Measurements from ENCODE around the gene ATG5. TPM values are rescaled to one million over a fixed set of nuclear protein-coding genes. Genes with fewer than 3 reads are reported as not detected.

ATG5 gene
- total and polyA plus RNA-seq, 9 of the 15 experiments (the other 6 are each of a cell fraction or from before 2014, with no cell fraction given): 29.0 to 80.0 (median 53.2) TPM

DNA sequence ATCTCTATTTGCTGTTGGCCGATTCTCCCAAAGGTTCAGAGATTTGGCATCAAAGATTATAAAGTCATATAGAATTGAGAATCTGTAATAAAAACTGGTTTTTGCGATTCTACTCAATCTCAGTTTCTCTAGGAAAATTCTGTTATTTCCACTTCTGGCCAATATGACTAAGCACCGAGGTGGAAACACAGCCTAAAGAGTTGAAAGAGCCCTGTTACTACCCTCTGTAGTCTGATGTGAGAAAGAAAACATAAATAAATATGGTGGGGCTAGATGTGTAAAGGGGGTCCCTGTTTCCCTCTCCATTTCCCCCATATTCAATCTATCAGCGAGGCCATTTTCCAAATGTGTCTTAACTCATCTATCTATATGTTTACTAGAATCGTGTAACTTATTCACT is 156.0 kb downstream of the ATG5 start:
- WGBS (ENCODE audit: insufficient coverage, low coverage, missing lambda C conversion rate): 6% methylated on average over 5 of the region's 5 CpGs
- no peak for ATAC-seq

More for the DNA sequence above, 156.0 kb downstream of the ATG5 start:
- Histone ChIP-seq H3K27me3 (ENCODE audit: control insufficient read depth in 2 of 2, insufficient read depth in 2 of 2, low read length in 2 of 2) (peaks cover 0 to 4% of the 10 kb centered on the region in 2 experiments; a peak in 2 of 5 replicates), H3K4me3 (no peak overlapping the region), H3K9me3 (replicated peaks; ENCODE audit: control insufficient read depth, insufficient read depth, low read depth, low read length) (no peaks in the 10 kb centered on the region), H3K9me1 (ENCODE audit: control insufficient read depth, insufficient read depth, low read length) (no peaks in the 10 kb centered on the region), H3K79me2 (ENCODE audit: control insufficient read depth, insufficient read depth, low read length) (no peaks in the 10 kb centered on the region), H3K27ac (ENCODE audit: extremely low read depth, low read depth, low read length) (no peak overlapping the region), H2AFZ (ENCODE audit: low read depth, low read length) (no peak overlapping the region), H3K4me2 (ENCODE audit: insufficient read depth, low read length) (no peak overlapping the region), H3K9ac (ENCODE audit: insufficient read depth in 1 of 2, low read depth in 2 of 2, low read length in 2 of 2) (no peak overlapping the region), H3K4me1 (replicated peaks in 1 of 2; ENCODE audit: control insufficient read depth in 2 of 2, insufficient read depth in 2 of 2, low read length in 2 of 2) (no peaks in the 10 kb centered on the region), H3K36me3 (ENCODE audit: control insufficient read depth, insufficient read depth, low read length) (no peaks in the 10 kb centered on the region), H4K20me1 (replicated peaks; ENCODE audit: control insufficient read depth, insufficient read depth, low read length) (no peaks in the 10 kb centered on the region)
- intact Hi-C loops (cut with micrococcal nuclease): no loop called here
- in situ Hi-C loops (cut with MboI): no loop called here
- TF ChIP-seq RBM34 (IDR thresholded peaks at IDR 0.05; ENCODE audit: borderline replicate concordance, insufficient read depth, low read length): no peak
- TF ChIP-seq CREM (IDR thresholded peaks at IDR 0.05; ENCODE audit: low read depth): no peak
- no peak for TF ChIP-seq ZNF12 (CRISPR knock-in tag; IDR thresholded peaks at IDR 0.05)
- TF ChIP-seq POLR2B (IDR thresholded peaks at IDR 0.05; ENCODE audit: low read depth, partially characterized antibody): no peak
- TF ChIP-seq MCM3 (IDR thresholded peaks at IDR 0.05): no peak
- no peak for TF ChIP-seq ZNF324 (CRISPR knock-in tag; IDR thresholded peaks at IDR 0.05)
- TF ChIP-seq NR1H2 (CRISPR knock-in tag; IDR thresholded peaks at IDR 0.05): no peak
- TF ChIP-seq RFX1 (IDR thresholded peaks at IDR 0.05): no peak
- no peak for TF ChIP-seq JUND (IDR thresholded peaks at IDR 0.05; ENCODE audit: borderline replicate concordance, low read depth, low read length)
- TF ChIP-seq JUND (tag; IDR thresholded peaks at IDR 0.05; ENCODE audit: borderline replicate concordance, low read depth, low read length): no peak
- TF ChIP-seq, protein P1, sequence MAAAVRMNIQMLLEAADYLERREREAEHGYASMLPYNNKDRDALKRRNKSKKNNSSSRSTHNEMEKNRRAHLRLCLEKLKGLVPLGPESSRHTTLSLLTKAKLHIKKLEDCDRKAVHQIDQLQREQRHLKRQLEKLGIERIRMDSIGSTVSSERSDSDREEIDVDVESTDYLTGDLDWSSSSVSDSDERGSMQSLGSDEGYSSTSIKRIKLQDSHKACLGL (CRISPR knock-in tag; IDR thresholded peaks at IDR 0.05; ENCODE audit: borderline replicate concordance, poor library complexity, severe bottlenecking): no peak
- TF ChIP-seq ZBTB7A (IDR thresholded peaks at IDR 0.05; ENCODE audit: borderline replicate concordance, control insufficient read depth, low read depth, low read length): no peak
- TF ChIP-seq CREBBP (IDR thresholded peaks at IDR 0.05; ENCODE audit: low read depth, low read length): no peak
- no peak for DNase-seq (ENCODE audit: extremely low read depth in 1 of 4, low spot score in 3 of 4)
- no peak for FAIRE-seq
- no TSS peak for BruUV-seq (replicated peaks)
- CTCF ChIA-PET (ENCODE audit: low intra/inter-chr PET ratio): no interaction called here
- POLR2A ChIA-PET: interaction anchor here (1.1 to 1.6 kb wide), 2 partner anchors 9 kb away, joined by 3 to 7 read pairs; no protein-coding TSS in a partner anchor

All from K562 (cell line).